Thyroid gland (tissue), 4 donors: ENCODE data around the gene MTRF1L. TPM values are rescaled to one million over a fixed set of nuclear protein-coding genes. Genes with fewer than 3 reads are reported as not detected.
A peak's percentile ranks its signal among the peaks of the same experiment; 100 is the strongest.

Source experiments
- DNase-seq, 2 donors: peaks; one replicate each; pipeline ENCODE4 v3.0.0-alpha.2; 2019
- H3K27ac ChIP-seq, 3 donors: fragments of 200-600 bp; sonication (generic); 1 replicate in 2 of 3; 2 replicates in 1 of 3; pipeline ENCODE4 v1.5.1; 2016 to 2019; ENCODE audit warnings: mild to moderate bottlenecking in 1 of 3, moderate library complexity in 1 of 3
- H3K27me3 ChIP-seq: fragments of 200-600 bp; sonication (generic); one replicate; pipeline ENCODE4 v1.5.1; 2019
- H3K36me3 ChIP-seq, 2 donors: fragments of 200-600 bp; sonication (generic); one replicate each; pipeline ENCODE4 v1.5.1; 2016 to 2019
- H3K4me1 ChIP-seq, 2 donors: fragments of 200-600 bp; sonication (generic); one replicate each; pipeline ENCODE4 v1.5.1; 2017 to 2019
- H3K4me3 ChIP-seq, 3 donors: fragments of 200-600 bp; sonication (generic); replicated peaks in 1 of 3; 1 replicate in 2 of 3; 2 replicates in 1 of 3; pipeline ENCODE4 v1.5.1; 2016; ENCODE audit warnings: mild to moderate bottlenecking in 1 of 3
- H3K9me3 ChIP-seq: fragments of 200-600 bp; sonication (generic); one replicate; pipeline ENCODE4 v1.5.1; 2017
- POLR2A ChIP-seq, 2 donors: fragments of 450-650 bp; IDR thresholded peaks; one replicate each; pipeline ENCODE4 v1.6.1; 2017; ENCODE audit warnings: antibody characterized with exemption in 2 of 2, mild to moderate bottlenecking in 2 of 2, moderate library complexity in 1 of 2
- WGBS, 2 donors: methylation state at CpG; one replicate each; pipeline ENCODE4 v1.1.5; 2017; 5-methylcytosine and 5-hydroxymethylcytosine counted together
- intact Hi-C: fragments of 100-400 bp; cut with DNase I; formaldehyde crosslinking; loops from one replicate; pipeline ENCODE4 v1.15.1; 2023
- total RNA-seq, 4 donors: library from RNA; depleted of rRNA; stranded (reverse); fragments of >200 nt; gene quantifications; one replicate each; pipeline ENCODE4 v1.2.3, GENCODE V29; 2016
- TF ChIP-seq, protein P1 (sequence below), 6 experiments: fragments of 200-600 bp in 3 of 6; fragments of 450-650 bp in 3 of 6; sonication (generic) in 3 of 6; IDR thresholded peaks; one replicate each; pipeline ENCODE4 v1.5.1; 2016 to 2019; ENCODE audit warnings: antibody characterized with exemption in 6 of 6, mild to moderate bottlenecking in 2 of 6, inconsistent platforms in 1 of 6, moderate library complexity in 1 of 6

The MTRF1L gene, protein sequence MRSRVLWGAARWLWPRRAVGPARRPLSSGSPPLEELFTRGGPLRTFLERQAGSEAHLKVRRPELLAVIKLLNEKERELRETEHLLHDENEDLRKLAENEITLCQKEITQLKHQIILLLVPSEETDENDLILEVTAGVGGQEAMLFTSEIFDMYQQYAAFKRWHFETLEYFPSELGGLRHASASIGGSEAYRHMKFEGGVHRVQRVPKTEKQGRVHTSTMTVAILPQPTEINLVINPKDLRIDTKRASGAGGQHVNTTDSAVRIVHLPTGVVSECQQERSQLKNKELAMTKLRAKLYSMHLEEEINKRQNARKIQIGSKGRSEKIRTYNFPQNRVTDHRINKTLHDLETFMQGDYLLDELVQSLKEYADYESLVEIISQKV
- 10 to 100 TPM; 15.7 to 23.8 (median 17.6) TPM for total RNA-seq

DNA sequence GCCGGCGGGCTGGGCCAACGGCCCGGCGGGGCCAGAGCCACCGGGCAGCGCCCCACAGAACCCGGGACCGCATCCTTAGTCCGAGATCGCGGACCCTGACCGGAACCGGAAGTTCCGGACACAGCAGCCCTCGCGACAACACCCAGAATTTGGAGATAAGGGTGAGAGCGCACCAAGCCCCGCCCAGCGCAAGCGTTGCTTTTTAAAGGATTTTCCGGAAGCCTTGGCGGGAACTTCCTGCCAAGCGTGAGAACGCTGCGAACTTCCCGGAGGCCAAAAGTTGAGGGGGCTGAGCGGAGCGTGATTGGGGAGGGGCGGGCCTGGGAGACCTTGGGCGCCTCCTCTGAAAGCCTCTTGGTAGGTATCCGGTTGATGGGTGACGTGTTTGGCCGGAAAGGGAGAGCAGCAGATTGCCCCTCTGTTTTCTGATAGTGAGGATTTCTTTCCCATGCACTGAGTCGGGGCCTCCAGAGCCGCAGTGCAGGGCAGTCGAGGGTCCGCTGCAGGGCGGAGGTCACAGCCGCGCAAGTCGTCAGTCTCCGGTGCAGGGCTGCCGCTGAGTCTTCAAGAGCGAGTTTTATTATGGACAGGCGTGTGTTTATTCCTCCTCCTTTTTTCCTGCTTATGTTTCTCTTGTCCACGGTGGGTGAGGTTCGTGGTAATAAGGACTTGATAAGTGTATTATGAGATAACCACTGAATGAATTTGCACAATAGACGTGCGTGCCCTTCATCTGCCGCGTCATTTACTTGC, at the start of gene MTRF1L:
Gene MTRF1L (minus strand): TSS at position 97 of the 753 bp plus-strand sequence. CDS start 24 bp downstream, at position 73.
- intact Hi-C loops = no loop called here
- DNase-seq = peak; percentile 95
- Histone ChIP-seq H3K36me3 (no peaks in the 10 kb centered on the region), H3K27me3 (no peaks in the 10 kb centered on the region), H3K27ac (peak within 1 kb of the TSS; percentile 71 to 81 (median 72)), H3K4me3 (peak within 1 kb of the TSS; percentile 59 to 88 (median 61)), H3K9me3 (no peaks in the 10 kb centered on the region), H3K4me1 (peaks cover 11 to 12% of the 10 kb centered on the region in 2 donors)
- WGBS, 2 donors = 0 to 1% methylated on average over 31 to 38 of the region's 52 CpGs
- peak in 1 of 2 donors; percentile 73 for TF ChIP-seq POLR2A (IDR thresholded peaks at IDR 0.05)
- TF ChIP-seq, protein P1, sequence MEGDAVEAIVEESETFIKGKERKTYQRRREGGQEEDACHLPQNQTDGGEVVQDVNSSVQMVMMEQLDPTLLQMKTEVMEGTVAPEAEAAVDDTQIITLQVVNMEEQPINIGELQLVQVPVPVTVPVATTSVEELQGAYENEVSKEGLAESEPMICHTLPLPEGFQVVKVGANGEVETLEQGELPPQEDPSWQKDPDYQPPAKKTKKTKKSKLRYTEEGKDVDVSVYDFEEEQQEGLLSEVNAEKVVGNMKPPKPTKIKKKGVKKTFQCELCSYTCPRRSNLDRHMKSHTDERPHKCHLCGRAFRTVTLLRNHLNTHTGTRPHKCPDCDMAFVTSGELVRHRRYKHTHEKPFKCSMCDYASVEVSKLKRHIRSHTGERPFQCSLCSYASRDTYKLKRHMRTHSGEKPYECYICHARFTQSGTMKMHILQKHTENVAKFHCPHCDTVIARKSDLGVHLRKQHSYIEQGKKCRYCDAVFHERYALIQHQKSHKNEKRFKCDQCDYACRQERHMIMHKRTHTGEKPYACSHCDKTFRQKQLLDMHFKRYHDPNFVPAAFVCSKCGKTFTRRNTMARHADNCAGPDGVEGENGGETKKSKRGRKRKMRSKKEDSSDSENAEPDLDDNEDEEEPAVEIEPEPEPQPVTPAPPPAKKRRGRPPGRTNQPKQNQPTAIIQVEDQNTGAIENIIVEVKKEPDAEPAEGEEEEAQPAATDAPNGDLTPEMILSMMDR (IDR thresholded peaks at IDR 0.05) = peak in 1 of 6 experiments; percentile 1

DNA sequence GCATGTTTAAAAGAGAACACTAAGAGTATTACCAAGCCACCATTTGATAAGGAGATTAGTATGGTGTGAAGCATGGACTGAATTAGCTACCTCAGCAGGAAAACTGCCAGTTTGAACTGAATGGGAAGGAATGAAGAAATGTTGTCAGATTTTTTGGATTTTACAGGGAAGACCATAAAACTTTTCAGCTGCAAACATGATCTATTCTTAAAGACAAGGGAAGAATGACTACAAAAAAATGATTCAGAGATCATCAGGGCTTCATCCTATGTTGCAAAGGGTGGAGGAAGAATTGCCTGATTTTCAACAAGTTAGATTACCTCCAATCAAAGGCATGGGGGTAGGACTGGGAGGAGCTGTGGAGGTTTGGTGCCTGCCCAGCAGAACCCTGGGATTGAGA, 49.3 kb upstream of the MTRF1L start:
- intact Hi-C loops = no loop called here
- no peaks in the 10 kb centered on the region for H3K4me1 ChIP-seq
- H3K4me3 ChIP-seq = no peak overlapping the region
- H3K27ac ChIP-seq = no peak overlapping the region
- H3K9me3 ChIP-seq = no peaks in the 10 kb centered on the region
- H3K27me3 ChIP-seq = no peaks in the 10 kb centered on the region
- no peaks in the 10 kb centered on the region for H3K36me3 ChIP-seq
- TF ChIP-seq, protein P1 (IDR thresholded peaks at IDR 0.05) = no peak
- no peak for TF ChIP-seq POLR2A (IDR thresholded peaks at IDR 0.05)
- DNase-seq = no peak

DNA sequence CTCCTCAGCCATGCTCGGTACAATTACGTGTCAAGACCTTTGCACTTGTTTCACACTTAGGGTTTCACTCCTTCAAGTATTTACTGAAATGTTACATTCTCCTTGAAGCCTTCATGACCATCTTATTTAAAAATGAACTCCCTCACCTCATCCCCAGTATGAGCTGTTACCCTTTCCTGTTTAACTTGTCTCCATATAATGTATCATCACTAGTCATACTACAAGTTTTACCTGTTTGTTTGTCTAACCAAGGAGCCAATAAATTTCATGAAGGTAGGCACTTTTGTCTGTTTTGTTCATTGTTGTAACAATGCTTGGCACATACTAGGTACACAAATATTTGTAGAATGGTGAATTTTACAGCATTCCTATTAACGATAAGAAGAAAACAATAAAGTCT, 46.1 kb upstream of the MTRF1L start:
- Histone ChIP-seq H3K4me1 (no peaks in the 10 kb centered on the region), H3K27ac (no peak overlapping the region), H3K4me3 (no peak overlapping the region), H3K36me3 (no peaks in the 10 kb centered on the region), H3K9me3 (no peaks in the 10 kb centered on the region), H3K27me3 (no peaks in the 10 kb centered on the region)
- 95 to 96% methylated on average over 3 of the region's 3 CpGs for WGBS, 2 donors
- intact Hi-C loops = no loop called here
- TF ChIP-seq, protein P1 (IDR thresholded peaks at IDR 0.05) = no peak
- TF ChIP-seq POLR2A (IDR thresholded peaks at IDR 0.05) = no peak
- DNase-seq = no peak

DNA sequence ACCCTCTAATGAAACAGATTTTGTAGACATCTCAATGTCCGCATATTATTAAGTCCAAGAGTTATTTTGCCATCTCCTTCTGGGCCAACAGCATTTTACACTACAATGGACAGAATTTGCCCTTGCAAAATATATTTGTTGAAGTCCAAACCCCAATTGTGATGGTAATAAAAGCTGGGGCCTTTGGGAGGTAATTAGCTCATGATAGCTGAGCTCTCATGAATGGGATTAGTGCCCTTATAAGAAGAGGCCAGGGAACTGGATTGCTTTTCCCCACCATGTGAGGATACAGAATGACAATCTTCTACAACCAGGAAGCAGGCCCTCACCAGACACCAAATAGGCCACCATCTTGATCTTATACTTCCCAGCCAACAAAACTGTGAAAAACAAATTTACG, 44.9 kb upstream of the MTRF1L start:
- no peak for DNase-seq
- Histone ChIP-seq H3K36me3 (no peaks in the 10 kb centered on the region), H3K27me3 (no peaks in the 10 kb centered on the region), H3K4me3 (no peak overlapping the region), H3K4me1 (no peaks in the 10 kb centered on the region), H3K27ac (no peak overlapping the region), H3K9me3 (no peaks in the 10 kb centered on the region)
- intact Hi-C loops = no loop called here
- TF ChIP-seq, protein P1 (IDR thresholded peaks at IDR 0.05) = no peak
- no peak for TF ChIP-seq POLR2A (IDR thresholded peaks at IDR 0.05)
- 46 to 82% methylated on average over 2 of the region's 2 CpGs for WGBS, 2 donors

DNA sequence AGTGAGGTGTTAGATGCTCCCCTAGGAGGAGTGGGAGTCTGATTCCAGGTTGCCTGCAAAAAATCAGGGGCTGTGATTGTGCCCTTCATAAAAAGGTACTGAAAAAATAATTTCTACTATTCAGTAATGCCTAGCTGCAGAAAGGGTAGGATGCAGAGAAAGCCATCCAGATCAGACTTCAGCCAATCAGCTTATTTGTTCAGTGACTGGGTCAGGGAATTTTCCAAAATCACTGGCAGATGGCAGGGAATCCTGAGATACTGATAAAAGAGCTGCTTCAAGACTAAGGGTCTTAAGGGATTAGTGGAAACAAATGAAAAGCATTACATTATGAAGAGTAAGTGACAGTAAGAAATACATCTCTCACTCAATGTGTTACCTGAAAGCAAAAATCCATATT, 42.8 kb upstream of the MTRF1L start:
- no peak for DNase-seq
- no peak overlapping the region for H3K27ac ChIP-seq
- TF ChIP-seq POLR2A (IDR thresholded peaks at IDR 0.05) = no peak
- TF ChIP-seq, protein P1 (IDR thresholded peaks at IDR 0.05) = no peak
- no peaks in the 10 kb centered on the region for H3K36me3 ChIP-seq
- no peak overlapping the region for H3K4me3 ChIP-seq
- H3K4me1 ChIP-seq = no peaks in the 10 kb centered on the region
- H3K27me3 ChIP-seq = no peaks in the 10 kb centered on the region
- intact Hi-C loops = no loop called here
- H3K9me3 ChIP-seq = no peaks in the 10 kb centered on the region
